RWPE1 (cell line): ENCODE results near the gene TRIM39.
"Not testable (repeated sequence)": the region's sequence is repeated elsewhere in the genome, so short reads cannot be mapped to it uniquely, and the experiment has no call there.

Experiments
- CTCF ChIA-PET: fragments of 350-600 bp; sonication (Branson Sonifier 250); formaldehyde crosslinking; extraction: SDS; loops from one replicate; lab custom pipeline; 2021; lab: Yijun Ruan, JAX
- POLR2A ChIA-PET: fragments of 400-600 bp; formaldehyde crosslinking; extraction: SDS; loops from one replicate; lab custom pipeline; 2020; ENCODE audit warnings: antibody characterized with exemption; ENCODE audit not compliant: low non-redundant PET; lab: Yijun Ruan, JAX
- DNase-seq: peaks from one replicate; pipeline ENCODE4 v3.0.0; 2012; ENCODE audit warnings: low spot score
- H3K27ac ChIP-seq: fragments of 450-650 bp; 2 replicates; pipeline ENCODE4 v1.5.1; 2017
- TF ChIP-seq, protein P1 (sequence below): fragments of 450-650 bp; conservative IDR thresholded peaks from 2 replicates; pipeline ENCODE4 v1.5.1; 2017; ENCODE audit warnings: low read depth, mild to moderate bottlenecking

TRIM39 gene

DNA sequence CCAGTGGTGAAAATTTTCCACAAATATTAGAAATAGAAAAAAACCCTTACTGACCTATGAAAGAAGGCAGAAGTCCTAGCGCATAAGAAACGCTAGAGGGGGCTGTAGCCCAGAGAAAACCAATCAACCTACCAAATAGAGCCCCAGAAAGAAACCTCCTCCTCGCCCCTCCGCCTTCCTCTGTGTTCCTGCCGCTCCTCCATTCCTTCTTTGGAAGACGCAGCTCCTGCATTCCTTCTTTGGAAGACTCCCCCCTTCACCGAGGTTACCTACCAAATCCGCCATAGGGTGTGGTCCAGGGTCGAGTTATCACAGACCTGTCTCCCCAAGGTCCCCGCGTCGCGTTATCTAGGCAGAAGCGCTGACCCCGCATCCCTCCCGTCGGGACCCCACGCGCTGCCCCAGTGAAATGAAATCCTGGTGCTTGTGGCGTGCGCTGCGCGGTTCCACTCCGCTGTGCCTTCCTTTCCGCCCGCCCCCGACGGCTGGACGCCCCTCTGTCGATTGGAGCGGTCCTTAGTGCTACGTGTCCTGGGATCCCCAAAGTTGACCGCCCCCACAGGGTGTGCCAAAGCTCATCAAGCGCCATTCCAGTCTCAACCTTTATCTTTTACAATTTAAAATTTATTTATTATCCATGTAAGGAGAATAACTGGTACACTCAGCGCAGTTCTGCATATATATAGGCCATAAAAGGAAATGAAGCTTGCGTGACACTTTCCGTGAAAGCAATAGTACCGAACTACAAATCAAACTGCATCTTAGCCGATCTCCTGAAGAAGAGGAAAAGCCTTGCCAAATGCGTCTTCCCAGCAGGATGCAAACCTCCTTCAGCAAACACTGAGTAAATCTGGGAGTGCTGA, 31.2 kb downstream of the TRIM39 start:
- no peak overlapping the region for H3K27ac ChIP-seq
- POLR2A ChIA-PET = no interaction called here
- TF ChIP-seq, protein P1, sequence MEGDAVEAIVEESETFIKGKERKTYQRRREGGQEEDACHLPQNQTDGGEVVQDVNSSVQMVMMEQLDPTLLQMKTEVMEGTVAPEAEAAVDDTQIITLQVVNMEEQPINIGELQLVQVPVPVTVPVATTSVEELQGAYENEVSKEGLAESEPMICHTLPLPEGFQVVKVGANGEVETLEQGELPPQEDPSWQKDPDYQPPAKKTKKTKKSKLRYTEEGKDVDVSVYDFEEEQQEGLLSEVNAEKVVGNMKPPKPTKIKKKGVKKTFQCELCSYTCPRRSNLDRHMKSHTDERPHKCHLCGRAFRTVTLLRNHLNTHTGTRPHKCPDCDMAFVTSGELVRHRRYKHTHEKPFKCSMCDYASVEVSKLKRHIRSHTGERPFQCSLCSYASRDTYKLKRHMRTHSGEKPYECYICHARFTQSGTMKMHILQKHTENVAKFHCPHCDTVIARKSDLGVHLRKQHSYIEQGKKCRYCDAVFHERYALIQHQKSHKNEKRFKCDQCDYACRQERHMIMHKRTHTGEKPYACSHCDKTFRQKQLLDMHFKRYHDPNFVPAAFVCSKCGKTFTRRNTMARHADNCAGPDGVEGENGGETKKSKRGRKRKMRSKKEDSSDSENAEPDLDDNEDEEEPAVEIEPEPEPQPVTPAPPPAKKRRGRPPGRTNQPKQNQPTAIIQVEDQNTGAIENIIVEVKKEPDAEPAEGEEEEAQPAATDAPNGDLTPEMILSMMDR = peak; percentile 68
- peak; percentile 57 for DNase-seq
- CTCF ChIA-PET = interaction anchor here (0.5 to 1.0 kb wide), 6 partner anchors 24 to 1894 kb away, joined by 3 to 4 read pairs (median 4); no protein-coding TSS in a partner anchor

- TF ChIP-seq, protein P1 = no peak
- ChIA-PET CTCF (interaction anchor here (0.6 kb wide), 1 partner anchor 16 kb away, joined by 3 read pairs; no protein-coding TSS in a partner anchor), POLR2A (no interaction called here)
- H3K27ac ChIP-seq = no peak overlapping the region
- DNase-seq = no peak
Measured at GRCh38 chr6:30359276-30359675, 32.5 kb downstream of the TRIM39 start.

- POLR2A ChIA-PET = no interaction called here
- no peak for DNase-seq
- CTCF ChIA-PET = no interaction called here
Measured at GRCh38 chr6:30360139-30360538, 33.4 kb downstream of the TRIM39 start.

GRCh38 chr6:30361661-30362060, 34.9 kb downstream of the TRIM39 start:
- ChIA-PET POLR2A (no interaction called here), CTCF (no interaction called here)
- H3K27ac ChIP-seq = no peak overlapping the region
- TF ChIP-seq, protein P1 = no peak
- no peak for DNase-seq

More at GRCh38 chr6:30360139-30360538, 33.4 kb downstream of the TRIM39 start:
- no peak overlapping the region for H3K27ac ChIP-seq
- TF ChIP-seq, protein P1 = no peak

- TF ChIP-seq, protein P1 = no peak
- H3K27ac ChIP-seq = no peak overlapping the region
- no peak for DNase-seq
- ChIA-PET CTCF (no interaction called here), POLR2A (no interaction called here)
Measured at GRCh38 chr6:30363459-30363858, 36.7 kb downstream of the TRIM39 start.

DNA sequence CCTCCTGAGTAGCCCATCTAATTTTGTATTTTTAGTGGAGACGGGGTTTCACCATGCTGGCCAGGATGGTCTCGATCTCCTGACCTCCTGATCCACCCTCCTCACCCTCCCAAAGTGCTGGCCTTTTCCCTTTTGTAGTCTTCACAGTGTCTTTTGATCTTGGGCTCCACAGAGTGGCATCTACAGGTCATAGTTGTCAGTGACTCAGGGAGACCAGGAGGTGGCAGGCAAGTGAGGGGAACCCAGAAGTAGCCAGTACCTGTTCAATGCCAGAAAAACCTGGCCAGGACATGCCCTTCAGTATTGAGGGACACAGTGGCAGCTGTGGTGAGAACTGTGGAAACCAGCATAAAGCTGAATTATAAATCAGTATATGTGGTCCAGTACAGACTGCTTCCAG, 37.9 kb downstream of the TRIM39 start:
- TF ChIP-seq, protein P1 = no peak
- DNase-seq = no peak
- ChIA-PET POLR2A (no interaction called here), CTCF (interaction anchor here (0.6 kb wide), 1 partner anchor 25 kb away, joined by 3 read pairs; no protein-coding TSS in a partner anchor)
- no peak overlapping the region for H3K27ac ChIP-seq

GRCh38 chr6:30369280-30369679, 42.6 kb downstream of the TRIM39 start:
- CTCF ChIA-PET, H3K27ac ChIP-seq, POLR2A ChIA-PET, DNase-seq: not testable (repeated sequence)
